GM19239 (cell line): Measurements from ENCODE around the gene TRIM47.
A peak's percentile ranks its signal among the peaks of the same experiment; 100 is the strongest.

ENCODE experiments used
- DNase-seq: peaks from one replicate; pipeline ENCODE4 v3.0.0; 2011; ENCODE audit warnings: low spot score; ENCODE audit not compliant: insufficient read length
- FAIRE-seq: peaks from 2 replicates; lab custom pipeline; 2011; peaks lifted over from hg19 to GRCh38; lab: Jason Lieb, UNC

TRIM47 gene

GRCh38 chr17:75834928-75835653, 43.3 kb downstream of the TRIM47 start:
- DNase-seq (no peak), FAIRE-seq (no peak)

- no peak for DNase-seq
- no peak for FAIRE-seq
These were observed 44.0 kb downstream of the TRIM47 start for GRCh38 chr17:75834279-75834920.

- DNase-seq: no peak
- FAIRE-seq: no peak
These were observed 45.6 kb downstream of the TRIM47 start for GRCh38 chr17:75832652-75833400.

DNA sequence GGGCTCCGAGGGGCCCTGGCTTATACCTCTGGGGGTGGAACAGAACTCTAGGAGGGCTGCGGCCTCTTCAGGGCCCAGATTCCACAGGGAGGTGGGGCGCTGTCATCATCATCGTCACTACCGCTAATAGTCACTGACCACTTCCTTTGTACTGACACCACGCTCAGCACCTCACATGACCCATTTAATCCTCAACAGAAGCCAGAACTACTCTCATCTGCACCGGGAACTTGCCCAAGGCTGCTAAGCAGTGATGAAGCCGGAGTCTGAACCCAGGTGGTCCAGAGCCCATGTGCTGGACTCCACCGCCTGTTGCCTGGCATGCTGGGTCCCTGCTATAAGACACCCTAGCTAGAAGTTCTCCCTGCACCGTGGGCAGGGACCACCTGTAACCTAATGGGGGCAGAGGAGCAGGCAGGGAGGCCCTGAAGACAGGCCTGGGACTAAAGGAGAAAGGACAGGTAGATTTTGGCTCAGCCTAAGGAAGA, 46.2 kb downstream of the TRIM47 start:
- DNase-seq: no peak
- FAIRE-seq: no peak

GRCh38 chr17:75831032-75831571, 47.3 kb downstream of the TRIM47 start:
- FAIRE-seq (no peak), DNase-seq (no peak)

- no peak for DNase-seq
- no peak for FAIRE-seq
These were observed 48.0 kb downstream of the TRIM47 start for GRCh38 chr17:75830164-75831031.

- DNase-seq: no peak
- no peak for FAIRE-seq
These were observed 48.6 kb downstream of the TRIM47 start for GRCh38 chr17:75829747-75830146.

DNA sequence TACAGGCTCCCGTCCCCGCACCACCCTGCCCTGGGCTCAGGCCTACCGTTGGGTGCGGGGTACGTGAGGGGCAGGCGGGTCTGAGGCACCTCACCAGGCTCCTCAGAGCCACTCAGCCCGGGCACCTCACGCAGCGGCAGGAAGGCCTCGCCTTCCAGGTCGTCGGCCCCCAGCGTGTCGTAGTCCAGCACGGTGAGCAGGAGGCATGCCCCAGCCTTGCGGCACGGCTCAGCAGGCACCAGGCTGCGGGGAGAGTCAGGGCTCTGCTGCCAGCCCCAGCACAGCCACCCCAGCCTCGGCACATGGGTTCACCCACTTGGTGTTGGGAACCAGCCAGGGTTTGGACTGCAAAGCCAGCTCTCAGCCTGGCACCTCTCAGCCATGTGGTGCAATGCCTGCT, 49.6 kb downstream of the TRIM47 start:
- FAIRE-seq (no peak), DNase-seq (no peak)

DNA sequence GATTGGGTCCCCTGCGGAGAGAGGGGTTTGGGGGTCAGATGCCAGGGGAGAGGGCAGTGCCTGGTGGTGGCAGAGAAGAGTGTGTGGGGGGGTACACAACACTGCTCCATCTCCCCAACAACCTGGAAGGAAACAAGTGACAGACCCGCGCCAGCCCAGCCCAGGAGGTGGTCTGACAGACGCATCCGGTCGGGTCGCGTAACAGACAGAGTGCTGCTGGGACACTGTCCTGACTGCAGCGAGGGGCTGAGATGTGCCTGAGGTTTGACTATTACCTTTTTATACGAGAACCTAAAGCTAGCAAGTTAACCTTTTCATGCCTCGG, 50.3 kb downstream of the TRIM47 start:
- DNase-seq: no peak
- FAIRE-seq: peak; percentile 18

DNA sequence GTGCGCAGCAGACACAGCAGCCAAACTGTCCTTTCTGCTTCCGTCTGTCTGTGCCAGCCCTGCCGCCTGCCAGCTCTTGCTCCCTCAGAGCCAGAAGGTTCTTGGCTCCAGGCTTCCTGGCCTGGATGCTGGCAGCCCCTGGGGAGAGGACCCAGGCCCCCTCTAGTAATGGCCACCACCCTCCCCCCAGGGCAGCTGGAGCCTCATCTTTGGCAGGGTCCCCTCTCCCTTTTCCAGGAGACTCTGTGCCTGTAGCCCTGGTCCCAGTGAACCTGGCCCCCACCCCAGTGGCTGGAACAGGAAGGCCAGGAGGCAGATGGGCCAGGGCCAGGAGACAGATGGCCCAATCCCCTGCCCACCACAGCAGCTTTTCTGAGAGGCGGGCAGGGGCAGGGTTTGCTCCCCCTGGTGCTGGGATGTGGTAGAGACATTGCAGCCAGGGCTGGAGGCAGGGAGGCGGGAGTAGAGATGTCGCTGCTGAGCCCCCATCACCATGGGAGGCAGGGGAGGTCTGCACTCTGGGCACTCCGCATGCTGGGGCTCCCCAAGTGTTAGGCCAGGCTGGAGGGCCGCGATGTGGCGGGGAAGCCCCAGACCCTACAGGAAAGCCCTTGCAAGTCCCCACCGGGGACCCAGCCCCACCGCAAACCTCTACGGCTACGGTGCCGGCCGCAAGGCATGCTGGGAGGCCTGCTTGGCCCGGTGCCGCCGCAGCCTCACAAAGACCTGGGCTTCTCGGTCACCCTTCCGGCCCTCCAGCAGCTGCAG, 50.9 kb downstream of the TRIM47 start:
- DNase-seq (peak; percentile 94), FAIRE-seq (peak; percentile 70)

DNA sequence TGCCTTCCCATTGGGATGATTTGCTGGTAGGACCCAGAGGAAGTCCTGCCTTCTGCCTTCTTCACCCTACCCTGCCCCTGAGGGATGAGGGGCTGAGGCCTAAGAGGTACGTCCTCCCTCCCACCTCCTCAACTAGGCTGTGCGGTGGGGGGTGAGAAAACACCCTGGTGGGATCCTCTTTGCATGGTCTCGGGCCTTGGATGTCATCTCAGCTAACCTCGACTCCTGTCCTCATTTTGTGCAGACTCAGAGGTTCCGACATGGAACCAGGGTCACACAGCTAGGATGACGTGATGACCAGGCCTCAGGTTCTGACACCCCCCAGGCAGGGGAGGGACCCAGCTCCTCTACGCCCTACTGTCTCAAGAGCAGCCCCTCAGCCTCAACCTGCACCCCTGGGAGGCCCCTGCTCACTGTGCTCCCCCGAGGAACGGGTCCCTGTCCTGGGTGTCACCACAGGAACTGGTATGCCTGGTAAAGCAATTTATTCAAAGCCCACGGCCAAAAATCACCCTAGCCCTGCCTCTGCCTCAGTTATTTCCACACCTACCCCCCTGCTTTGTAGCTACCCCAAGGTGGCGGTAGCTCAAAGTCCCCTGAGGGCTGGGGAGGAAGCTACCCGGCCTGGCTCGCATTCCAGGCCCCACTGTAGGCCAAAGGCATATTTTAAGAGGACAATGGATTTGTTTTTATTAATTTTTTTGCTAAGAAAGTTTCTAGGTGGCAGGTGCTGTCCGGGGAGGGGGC, 51.6 kb downstream of the TRIM47 start:
- FAIRE-seq (no peak), DNase-seq (no peak)

GRCh38 chr17:75825748-75826370, 52.5 kb downstream of the TRIM47 start:
- DNase-seq (no peak), FAIRE-seq (no peak)

GRCh38 chr17:75825149-75825552, 53.2 kb downstream of the TRIM47 start:
- no peak for DNase-seq
- FAIRE-seq: no peak

- DNase-seq (no peak), FAIRE-seq (no peak)
These were observed 53.7 kb downstream of the TRIM47 start for GRCh38 chr17:75824666-75825065.
